Thyroid gland (tissue), 4 donors: ENCODE measurements around the gene MAGEB10. TPM values are rescaled to one million over a fixed set of nuclear protein-coding genes. Genes with fewer than 3 reads are reported as not detected.
"Not testable (repeated sequence)": the region's sequence is repeated elsewhere in the genome, so short reads cannot be mapped to it uniquely, and the experiment has no call there.

ENCODE experiments used
- DNase-seq, 2 donors: peaks; one replicate each; pipeline ENCODE4 v3.0.0-alpha.2; 2019
- H3K27ac ChIP-seq, 3 donors: fragments of 200-600 bp; sonication (generic); 1 replicate in 2 of 3; 2 replicates in 1 of 3; pipeline ENCODE4 v1.5.1; 2016 to 2019; ENCODE audit warnings: mild to moderate bottlenecking in 1 of 3, moderate library complexity in 1 of 3
- H3K27me3 ChIP-seq: fragments of 200-600 bp; sonication (generic); one replicate; pipeline ENCODE4 v1.5.1; 2019
- H3K36me3 ChIP-seq, 2 donors: fragments of 200-600 bp; sonication (generic); one replicate each; pipeline ENCODE4 v1.5.1; 2016 to 2019
- H3K4me1 ChIP-seq, 2 donors: fragments of 200-600 bp; sonication (generic); one replicate each; pipeline ENCODE4 v1.5.1; 2017 to 2019
- H3K4me3 ChIP-seq, 3 donors: fragments of 200-600 bp; sonication (generic); replicated peaks in 1 of 3; 1 replicate in 2 of 3; 2 replicates in 1 of 3; pipeline ENCODE4 v1.5.1; 2016; ENCODE audit warnings: mild to moderate bottlenecking in 1 of 3
- H3K9me3 ChIP-seq: fragments of 200-600 bp; sonication (generic); one replicate; pipeline ENCODE4 v1.5.1; 2017
- CTCF ChIP-seq, 6 experiments: fragments of 200-600 bp in 3 of 6; fragments of 450-650 bp in 3 of 6; sonication (generic) in 3 of 6; IDR thresholded peaks; one replicate each; pipeline ENCODE4 v1.5.1; 2016 to 2019; ENCODE audit warnings: antibody characterized with exemption in 6 of 6, mild to moderate bottlenecking in 2 of 6, inconsistent platforms in 1 of 6, moderate library complexity in 1 of 6
- POLR2A ChIP-seq, 2 donors: fragments of 450-650 bp; IDR thresholded peaks; one replicate each; pipeline ENCODE4 v1.6.1; 2017; ENCODE audit warnings: antibody characterized with exemption in 2 of 2, mild to moderate bottlenecking in 2 of 2, moderate library complexity in 1 of 2
- WGBS, 2 donors: methylation state at CpG; one replicate each; pipeline ENCODE4 v1.1.5; 2017; 5-methylcytosine and 5-hydroxymethylcytosine counted together
- intact Hi-C: fragments of 100-400 bp; cut with DNase I; formaldehyde crosslinking; loops from one replicate; pipeline ENCODE4 v1.15.1; 2023
- total RNA-seq, 4 donors: library from RNA; depleted of rRNA; stranded (reverse); fragments of >200 nt; gene quantifications; one replicate each; pipeline ENCODE4 v1.2.3, GENCODE V29; 2016

MAGEB10 gene
- total RNA-seq, 4 donors from 2014 or later, result not detected

DNA sequence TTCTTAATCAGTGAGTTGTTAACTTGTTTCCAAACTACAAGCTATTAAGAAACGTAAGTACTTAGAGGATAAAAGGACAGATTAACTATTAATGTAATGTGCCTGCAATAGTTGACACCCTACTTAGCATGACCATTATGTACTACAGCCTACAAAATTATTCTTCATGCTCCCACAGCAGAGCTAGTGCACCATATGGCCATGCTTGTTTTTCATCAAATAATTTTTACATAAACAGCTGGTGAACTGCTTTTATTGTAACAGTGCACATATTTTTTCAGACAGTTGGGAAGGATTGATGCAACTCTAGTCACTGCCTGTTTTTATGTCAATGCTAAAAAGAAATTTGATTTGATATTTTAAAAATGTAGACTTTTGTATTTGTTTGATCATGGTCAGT, 10.2 kb upstream of the MAGEB10 start:
- H3K36me3 ChIP-seq, result no peaks in the 10 kb centered on the region
- H3K4me1 ChIP-seq, result no peaks in the 10 kb centered on the region
- no peaks in the 10 kb centered on the region for H3K9me3 ChIP-seq
- no peak overlapping the region for H3K27ac ChIP-seq
- no peaks in the 10 kb centered on the region for H3K27me3 ChIP-seq
- H3K4me3 ChIP-seq, result no peak overlapping the region
- no peak for DNase-seq
- TF ChIP-seq CTCF (IDR thresholded peaks at IDR 0.05), result no peak
- no peak for TF ChIP-seq POLR2A (IDR thresholded peaks at IDR 0.05)
- 79 to 89% methylated on average over 1 of the region's 1 CpG for WGBS, 2 donors
- intact Hi-C loops, result no loop called here

- Histone ChIP-seq H3K36me3 (no peaks in the 10 kb centered on the region), H3K9me3 (no peaks in the 10 kb centered on the region), H3K4me1 (no peaks in the 10 kb centered on the region), H3K27me3 (no peaks in the 10 kb centered on the region), H3K27ac (no peak overlapping the region), H3K4me3 (no peak overlapping the region)
- TF ChIP-seq POLR2A (IDR thresholded peaks at IDR 0.05) (no peak), CTCF (IDR thresholded peaks at IDR 0.05) (no peak)
- intact Hi-C loops, result no loop called here
- WGBS, 2 donors, result 93 to 94% methylated on average over 8 to 13 of the region's 14 CpGs
- no peak for DNase-seq
Measured at GRCh38 chrX:27808226-27808625, 436 bp downstream of the MAGEB10 start.

GRCh38 chrX:27808991-27809859, 1.4 kb downstream of the MAGEB10 start:
- H3K27me3 ChIP-seq, H3K4me1 ChIP-seq, H3K9me3 ChIP-seq, H3K27ac ChIP-seq, intact Hi-C loops, DNase-seq, H3K4me3 ChIP-seq, H3K36me3 ChIP-seq: not testable (repeated sequence)
- WGBS, 2 donors, result 100% methylated on average over 1 to 7 of the region's 50 CpGs

GRCh38 chrX:27815209-27815608, 7.4 kb downstream of the MAGEB10 start:
- H3K27me3 ChIP-seq, result no peaks in the 10 kb centered on the region
- H3K36me3 ChIP-seq, result no peaks in the 10 kb centered on the region
- H3K9me3 ChIP-seq, result no peaks in the 10 kb centered on the region
- intact Hi-C loops, result no loop called here
- no peak for TF ChIP-seq CTCF (IDR thresholded peaks at IDR 0.05)
- no peak for TF ChIP-seq POLR2A (IDR thresholded peaks at IDR 0.05)
- no peak for DNase-seq
- no peak overlapping the region for H3K27ac ChIP-seq
- no peaks in the 10 kb centered on the region for H3K4me1 ChIP-seq
- H3K4me3 ChIP-seq, result no peak overlapping the region

DNA sequence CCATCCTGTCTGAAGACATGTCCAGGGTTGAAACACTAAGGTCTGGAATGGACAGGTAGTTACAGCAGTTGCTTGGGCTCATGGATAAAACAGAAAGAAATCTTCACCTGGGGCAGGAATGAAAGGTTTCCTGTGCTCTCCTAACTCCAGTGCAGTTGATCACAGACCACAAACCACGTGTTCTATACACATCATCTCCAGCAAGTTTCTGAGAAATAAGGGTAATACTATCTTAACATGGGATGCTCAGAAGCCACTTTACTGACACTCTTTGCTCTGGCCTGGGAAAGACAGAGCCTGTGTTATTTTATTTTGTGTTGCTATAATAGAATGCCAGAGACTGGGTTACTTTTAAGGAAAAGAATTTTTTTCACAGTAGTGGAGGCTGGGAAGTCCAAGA, 16.0 kb downstream of the MAGEB10 start:
- H3K4me3 ChIP-seq, result no peak overlapping the region
- TF ChIP-seq POLR2A (IDR thresholded peaks at IDR 0.05) (no peak), CTCF (IDR thresholded peaks at IDR 0.05) (no peak)
- no peaks in the 10 kb centered on the region for H3K27me3 ChIP-seq
- H3K27ac ChIP-seq, result no peak overlapping the region
- no peaks in the 10 kb centered on the region for H3K9me3 ChIP-seq
- H3K36me3 ChIP-seq, result no peaks in the 10 kb centered on the region
- H3K4me1 ChIP-seq, result no peaks in the 10 kb centered on the region
- intact Hi-C loops, result no loop called here
- WGBS, 2 donors, result 75 to 92% methylated on average over 1 of the region's 1 CpG
- no peak for DNase-seq
